H1 (cell line): ENCODE data around the gene ZDHHC16. TPM values are rescaled to one million over a fixed set of nuclear protein-coding genes. Genes with fewer than 3 reads are reported as not detected.

Experiments
- CTCF ChIA-PET: fragments of 300-600 bp; sonication (Branson Sonifier 250); formaldehyde crosslinking; loops from one replicate; lab custom pipeline; 2021; ENCODE audit not compliant: partially characterized antibody; lab: Charles Lee
- POLR2A ChIA-PET: fragments of 300-600 bp; sonication (Branson Sonifier 250); formaldehyde crosslinking; loops from one replicate; lab custom pipeline; 2021; ENCODE audit warnings: inconsistent platforms; ENCODE audit not compliant: partially characterized antibody; lab: Charles Lee
- DNase-seq, 2 experiments: peaks; one replicate each; pipeline versions ENCODE4 v3.0.0 to v3.0.0-alpha.2; 2010 to 2022; ENCODE audit warnings: low spot score in 2 of 2, low read depth in 1 of 2, mixed read lengths in 1 of 2
- FAIRE-seq: peaks from 2 replicates; lab custom pipeline; 2011; peaks lifted over from hg19 to GRCh38; lab: Jason Lieb, UNC
- H2AFZ ChIP-seq: 2 replicates; pipeline ENCODE4 v1.8.1; 2012; ENCODE audit warnings: low read length, inconsistent platforms
- H2AK5ac ChIP-seq: 2 replicates; pipeline ENCODE4 v1.6.1; 2013; ENCODE audit warnings: low read depth, low read length
- H2BK120ac ChIP-seq: replicated peaks from 2 replicates; pipeline ENCODE3; 2013; ENCODE audit warnings: low read depth, low read length, inconsistent platforms
- H2BK12ac ChIP-seq: 2 replicates; pipeline ENCODE4 v1.6.1; 2013; ENCODE audit warnings: low read depth, low read length
- H2BK15ac ChIP-seq: 2 replicates; pipeline ENCODE4 v1.6.1; 2013; ENCODE audit warnings: low read length
- H2BK20ac ChIP-seq: 2 replicates; pipeline ENCODE4 v1.6.1; 2013; ENCODE audit warnings: low read length
- H2BK5ac ChIP-seq: 2 replicates; pipeline ENCODE4 v1.6.1; 2013; ENCODE audit warnings: low read depth, low read length
- H3K14ac ChIP-seq: 2 replicates; pipeline ENCODE4 v1.6.1; 2013; ENCODE audit warnings: inconsistent platforms; ENCODE audit not compliant: insufficient read length
- H3K18ac ChIP-seq: 2 replicates; pipeline ENCODE4 v1.6.1; 2013; ENCODE audit warnings: low read length; ENCODE audit errors: extremely low read depth
- H3K23ac ChIP-seq: 2 replicates; pipeline ENCODE4 v1.6.1; 2013; ENCODE audit warnings: inconsistent platforms; ENCODE audit not compliant: insufficient read length
- H3K23me2 ChIP-seq: 2 replicates; pipeline ENCODE4 v1.6.1; 2013; ENCODE audit warnings: low read depth, low read length
- H3K27ac ChIP-seq: 2 replicates; pipeline ENCODE4 v1.6.1; 2011; ENCODE audit warnings: low read depth, low read length, inconsistent platforms
- H3K27me3 ChIP-seq, 4 experiments: replicated peaks in 1 of 4; 1 replicate in 1 of 4; 2 replicates in 3 of 4; pipeline versions ENCODE4 v1.6.1 to v1.8.1; 2011 to 2013; ENCODE audit warnings: low read length in 3 of 4, mild to moderate bottlenecking in 3 of 4, inconsistent platforms in 2 of 4, mixed read lengths in 2 of 4, moderate library complexity in 1 of 4; ENCODE audit not compliant: control insufficient read depth in 3 of 4, insufficient read depth in 3 of 4; ENCODE audit errors: extremely low read depth in 1 of 4
- H3K36me3 ChIP-seq, 4 experiments: 2 replicates each; pipeline versions ENCODE4 v1.6.1 to v1.8.1; 2011 to 2013; ENCODE audit warnings: mild to moderate bottlenecking in 4 of 4, low read length in 3 of 4, moderate library complexity in 2 of 4, control low read depth in 1 of 4, inconsistent platforms in 1 of 4; ENCODE audit not compliant: insufficient read depth in 4 of 4, control insufficient read depth in 2 of 4
- H3K4ac ChIP-seq: replicated peaks from 2 replicates; pipeline ENCODE3; 2013; ENCODE audit warnings: low read length, low read depth, mixed read lengths, inconsistent platforms; ENCODE audit not compliant: insufficient read length
- H3K4me1 ChIP-seq, 4 experiments: replicated peaks in 1 of 4; 1 replicate in 1 of 4; 2 replicates in 3 of 4; pipeline versions ENCODE4 v1.6.1 to v1.8.1; 2011 to 2013; ENCODE audit warnings: low read length in 3 of 4, inconsistent platforms in 2 of 4, mixed read lengths in 1 of 4; ENCODE audit not compliant: insufficient read depth in 4 of 4, control insufficient read depth in 3 of 4
- H3K4me2 ChIP-seq, 2 experiments: 2 replicates each; pipeline versions ENCODE4 v1.6.1 to v1.8.1; 2011 to 2013; ENCODE audit warnings: low read depth in 2 of 2, low read length in 2 of 2, control low read depth in 1 of 2, inconsistent platforms in 1 of 2, mild to moderate bottlenecking in 1 of 2; ENCODE audit not compliant: insufficient read depth in 1 of 2
- H3K4me3 ChIP-seq, 4 experiments: fragments of 200-600, 300-600 bp in 1 of 4; sonication (generic), shearing (Covaris generic), sonication (Bioruptor Twin) in 1 of 4; 2 replicates each; pipeline versions ENCODE4 v1.5.1 to v1.8.1; 2011 to 2016; ENCODE audit warnings: low read length in 4 of 4, low read depth in 3 of 4, control low read depth in 2 of 4, inconsistent platforms in 2 of 4, mild to moderate bottlenecking in 2 of 4, mixed read lengths in 1 of 4, moderate library complexity in 1 of 4; ENCODE audit not compliant: insufficient read depth in 2 of 4; ENCODE audit errors: extremely low read depth in 1 of 4
- H3K56ac ChIP-seq: replicated peaks from 2 replicates; pipeline ENCODE3; 2013; ENCODE audit warnings: low read depth, mild to moderate bottlenecking, mixed read lengths, low read length, inconsistent platforms; ENCODE audit not compliant: insufficient read length
- H3K79me1 ChIP-seq: 2 replicates; pipeline ENCODE4 v1.6.1; 2013; ENCODE audit warnings: low read depth, low read length, control low read depth
- H3K79me2 ChIP-seq, 2 experiments: 2 replicates each; pipeline versions ENCODE4 v1.6.1 to v1.8.1; 2012 to 2013; ENCODE audit warnings: low read length in 2 of 2, mild to moderate bottlenecking in 2 of 2, inconsistent platforms in 1 of 2; ENCODE audit not compliant: insufficient read depth in 2 of 2, control insufficient read depth in 1 of 2
- H3K9ac ChIP-seq, 4 experiments: replicated peaks in 1 of 4; 1 replicate in 1 of 4; 2 replicates in 3 of 4; pipeline versions ENCODE4 v1.6.1 to v1.8.1; 2011 to 2013; ENCODE audit warnings: low read depth in 3 of 4, low read length in 3 of 4, control low read depth in 2 of 4, mild to moderate bottlenecking in 2 of 4, moderate library complexity in 2 of 4, inconsistent platforms in 1 of 4; ENCODE audit errors: extremely low read depth in 1 of 4
- H3K9me3 ChIP-seq, 2 experiments: 2 replicates each; pipeline versions ENCODE4 v1.6.1 to v1.8.1; 2012 to 2013; ENCODE audit warnings: mild to moderate bottlenecking in 2 of 2, moderate library complexity in 2 of 2, control low read depth in 1 of 2, inconsistent platforms in 1 of 2, low read depth in 1 of 2, low read length in 1 of 2, mixed read lengths in 1 of 2; ENCODE audit not compliant: insufficient read depth in 2 of 2
- H4K20me1 ChIP-seq, 2 experiments: replicated peaks in 1 of 2; 2 replicates each; pipeline versions ENCODE3 to v1.8.1; 2011 to 2013; ENCODE audit warnings: inconsistent platforms in 2 of 2, low read length in 2 of 2, mild to moderate bottlenecking in 1 of 2; ENCODE audit not compliant: insufficient read depth in 2 of 2, control insufficient read depth in 1 of 2
- H4K5ac ChIP-seq: 2 replicates; pipeline ENCODE4 v1.6.1; 2013; ENCODE audit warnings: low read length, low read depth, mixed read lengths, inconsistent platforms; ENCODE audit not compliant: insufficient read length
- H4K8ac ChIP-seq: 2 replicates; pipeline ENCODE4 v1.8.0; 2013; ENCODE audit warnings: mild to moderate bottlenecking, moderate library complexity, low read length, inconsistent platforms; ENCODE audit not compliant: insufficient read depth; ENCODE audit errors: extremely low read depth
- H4K91ac ChIP-seq: replicated peaks from 2 replicates; pipeline ENCODE3; 2013; ENCODE audit warnings: low read length, mixed read lengths, inconsistent platforms; ENCODE audit not compliant: insufficient read length
- CTCF ChIP-seq, 3 experiments: IDR thresholded peaks; 1 replicate in 2 of 3; 2 replicates in 1 of 3; pipeline versions ENCODE4 v1.5.1 to v1.6.1; 2011; ENCODE audit warnings: low read length in 3 of 3, mild to moderate bottlenecking in 3 of 3, inconsistent platforms in 2 of 3, low read depth in 1 of 3, moderate library complexity in 1 of 3; ENCODE audit not compliant: insufficient read depth in 1 of 3; ENCODE audit errors: control extremely low read depth in 1 of 3
- HDAC6 ChIP-seq: IDR thresholded peaks from one replicate; pipeline ENCODE4 v1.7.1; 2012; ENCODE audit warnings: low read depth, mild to moderate bottlenecking, inconsistent platforms, low read length, moderate library complexity
- JUN ChIP-seq: IDR thresholded peaks from 2 replicates; pipeline ENCODE4 v1.6.1; 2011; ENCODE audit warnings: low read depth, mild to moderate bottlenecking, improper control_type of control experiment, low read length
- KDM1A ChIP-seq: fragments of 200-600, 300-600 bp; sonication (generic); IDR thresholded peaks from 2 replicates; pipeline ENCODE4 v1.7.1; 2016; ENCODE audit warnings: mild to moderate bottlenecking, low read length, borderline replicate concordance
- KDM4A ChIP-seq: IDR thresholded peaks from one replicate; pipeline ENCODE4 v1.7.1; 2012; ENCODE audit warnings: low read depth, mild to moderate bottlenecking, moderate library complexity, low read length, inconsistent platforms; ENCODE audit not compliant: severe bottlenecking
- NANOG ChIP-seq: IDR thresholded peaks from 2 replicates; pipeline ENCODE4 v1.6.1; 2011; ENCODE audit warnings: low read length, low read depth, mild to moderate bottlenecking, inconsistent platforms; ENCODE audit not compliant: insufficient read depth, poor library complexity, severe bottlenecking
- POLR2A ChIP-seq, 2 experiments: IDR thresholded peaks; 1 replicate in 1 of 2; 2 replicates in 1 of 2; pipeline ENCODE4 v1.6.1; 2011; ENCODE audit warnings: low read depth in 2 of 2, low read length in 2 of 2, mild to moderate bottlenecking in 2 of 2; ENCODE audit errors: control extremely low read depth in 1 of 2
- RBBP5 ChIP-seq: IDR thresholded peaks from 2 replicates; pipeline ENCODE4 v1.7.1; 2012; ENCODE audit warnings: low read depth, mild to moderate bottlenecking, inconsistent platforms, low read length, moderate library complexity, borderline replicate concordance
- RXRA ChIP-seq: IDR thresholded peaks from 2 replicates; pipeline ENCODE4 v1.6.1; 2011; ENCODE audit warnings: low read depth, mild to moderate bottlenecking, low read length, moderate library complexity; ENCODE audit not compliant: insufficient read depth
- SP4 ChIP-seq: IDR thresholded peaks from 2 replicates; pipeline ENCODE4 v1.6.1; 2012; ENCODE audit warnings: low read length, inconsistent platforms
- YY1 ChIP-seq: IDR thresholded peaks from 2 replicates; pipeline ENCODE4 v1.6.1; 2011; ENCODE audit warnings: low read depth, mild to moderate bottlenecking, low read length
- WGBS, 2 experiments: shearing (Covaris generic) in 1 of 2; methylation state at CpG; one replicate each; pipeline versions ENCODE4 v1.1.6 to v1.1.7; 2013 to 2015; ENCODE audit warnings: low lambda C conversion rate in 2 of 2, mixed read lengths in 2 of 2, inconsistent platforms in 1 of 2, low coverage in 1 of 2, missing lambda C conversion rate in 1 of 2; ENCODE audit not compliant: insufficient replicate concordance in 2 of 2, insufficient coverage in 1 of 2, insufficient read length in 1 of 2; ENCODE audit errors: extremely low coverage in 1 of 2, missing lambda C conversion rate in 1 of 2; 5-methylcytosine and 5-hydroxymethylcytosine counted together
- polyA plus RNA-seq, 7 experiments: library from polyadenylated mRNA; depleted of rRNA in 3 of 7; stranded (reverse) in 5 of 7; unstranded in 2 of 7; fragments of >200 nt in 5 of 7; fragments of 200-250 nt in 2 of 7; gene quantifications; 1 replicate in 5 of 7; 2 replicates in 1 of 7; 4 replicates in 1 of 7; pipeline versions ENCODE4 v1.2.1 to v1.2.3, GENCODE V29; 2011 to 2013; ENCODE audit warnings: missing spikeins in 2 of 7, mixed read lengths in 2 of 7
- total RNA-seq: library from RNA; stranded (reverse); fragmentation: NEBNext Ultra II Directional; extraction: Animal tissue kit (Norgen Biotek cat#: 25700); gene quantifications from 2 replicates; pipeline ENCODE4 v1.2.1, GENCODE V29; 2021

ZDHHC16 gene
- total and polyA plus RNA-seq, 2 of the 8 experiments (the other 6 are each of a cell fraction or from before 2014, with no cell fraction given), result 45.9 to 108 TPM

- H3K9ac ChIP-seq, result no peak overlapping the region
- H2BK15ac ChIP-seq, result no peak overlapping the region
- H3K4me3 ChIP-seq, result no peak overlapping the region
- H3K23me2 ChIP-seq, result peaks cover 7% of the 10 kb centered on the region
- H3K36me3 ChIP-seq, result no peaks in the 10 kb centered on the region; a peak in 1 of 8 replicates
- no peak overlapping the region for H4K91ac ChIP-seq
- 76% methylated on average over 2 of the region's 2 CpGs; no CpG with 5 or more reads in 1 of the 2 experiments for WGBS, 2 experiments
- H3K4me2 ChIP-seq, result peak overlapping the region in 1 of 2 experiments; percentile 48; a peak in 1 of 4 replicates
- no peak overlapping the region for H3K4ac ChIP-seq
- no peak overlapping the region for H2BK20ac ChIP-seq
- H3K79me2 ChIP-seq, result peaks cover 20 to 88% of the 10 kb centered on the region in 2 experiments
- DNase-seq (no peak), FAIRE-seq (no peak)
- peaks cover 10% of the 10 kb centered on the region for H3K79me1 ChIP-seq
- H2AK5ac ChIP-seq, result no peak overlapping the region
- H2BK12ac ChIP-seq, result no peak overlapping the region
- no peak overlapping the region for H3K27ac ChIP-seq
- H3K4me1 ChIP-seq, result peaks cover 7 to 13% (median 11%) of the 10 kb centered on the region in 4 experiments; a peak in 6 of 7 replicates
- ChIA-PET POLR2A (interaction anchor here (1.3 to 2.1 kb wide), 2 partner anchors 13 to 18 kb away, joined by 3 to 11 read pairs; no protein-coding TSS in a partner anchor), CTCF (interaction anchor here (0.7 to 3.5 kb wide), 8 partner anchors 16 to 87 kb away, joined by 3 to 18 read pairs (median 4); no protein-coding TSS in a partner anchor)
- H2AFZ ChIP-seq, result no peak overlapping the region
- H3K23ac ChIP-seq, result no peak overlapping the region
- no peak overlapping the region for H3K56ac ChIP-seq
- no peak overlapping the region for H4K8ac ChIP-seq
- H4K20me1 ChIP-seq, result peaks cover 10 to 20% of the 10 kb centered on the region in 2 experiments
- H3K9me3 ChIP-seq, result no peaks in the 10 kb centered on the region
- no peak overlapping the region for H2BK120ac ChIP-seq
- no peaks in the 10 kb centered on the region for H3K27me3 ChIP-seq
- H2BK5ac ChIP-seq, result no peak overlapping the region
- no peak overlapping the region for H3K18ac ChIP-seq
- H3K14ac ChIP-seq, result no peak overlapping the region
- H4K5ac ChIP-seq, result no peak overlapping the region
- no peak for TF ChIP-seq HDAC6
- no peak for TF ChIP-seq NANOG
- no peak for TF ChIP-seq JUN
- no peak for TF ChIP-seq POLR2A (IDR thresholded peaks at IDR 0.05; ENCODE audit: control extremely low read depth in 1 of 2, low read depth in 2 of 2, low read length in 2 of 2)
- no peak for TF ChIP-seq CTCF (IDR thresholded peaks at IDR 0.05; ENCODE audit: control extremely low read depth in 1 of 3, insufficient read depth in 1 of 3, low read depth in 1 of 3, low read length in 3 of 3)
- no peak for TF ChIP-seq SP4
- no peak for TF ChIP-seq YY1
- no peak for TF ChIP-seq RBBP5
- TF ChIP-seq KDM1A, result no peak
- TF ChIP-seq RXRA, result no peak
- TF ChIP-seq KDM4A, result no peak
Measured at GRCh38 chr10:97494151-97494550, 48.2 kb downstream of the ZDHHC16 start.
